HG03064 (cell line): ENCODE data around the gene MED13L.

Experiments used
- ATAC-seq: cut with Tn5 transposase; IDR thresholded peaks from one replicate; pipeline ENCODE4 v1.9.1; 2021; ENCODE audit warnings: low read depth; ENCODE audit not compliant: unreplicated experiment

The MED13L gene

DNA sequence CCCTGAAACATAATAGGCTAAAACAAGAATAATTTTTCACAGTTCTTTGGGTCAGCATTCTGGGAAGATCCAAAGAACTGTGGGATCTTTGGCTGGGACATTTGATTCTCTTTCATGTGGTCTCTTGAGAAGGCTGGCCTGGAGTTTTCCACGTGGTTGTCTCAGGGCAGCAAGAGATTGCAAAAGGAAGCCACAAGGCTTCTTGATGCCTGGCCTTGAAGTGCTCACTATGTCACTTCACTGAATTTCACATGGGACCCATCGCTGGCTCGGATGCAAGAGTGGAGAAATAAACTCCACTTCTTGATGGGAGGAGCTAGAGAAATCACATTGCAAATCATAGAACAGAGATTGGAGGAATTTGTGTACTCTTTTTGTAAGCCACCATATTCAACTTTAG is 343.4 kb downstream of the MED13L start:
- no peak for ATAC-seq

DNA sequence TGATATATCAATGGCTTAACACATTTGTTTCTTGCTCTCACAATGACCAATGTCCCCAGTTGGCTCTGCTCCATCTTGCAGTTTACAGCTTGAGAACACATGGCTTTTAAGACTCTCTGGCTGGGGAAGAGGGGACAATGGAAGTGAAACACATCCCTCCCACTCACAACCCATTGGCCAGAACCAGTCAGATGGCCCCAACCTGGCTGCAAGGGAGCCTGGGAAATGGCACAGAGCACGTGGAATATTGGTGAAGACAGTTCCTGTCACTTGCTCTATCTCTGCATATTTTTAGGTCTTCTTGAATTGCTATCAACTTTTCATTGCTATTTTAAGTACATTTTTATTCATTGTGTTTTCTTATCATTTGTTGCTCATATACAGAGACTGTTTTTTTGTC is 345.4 kb downstream of the MED13L start:
- ATAC-seq: no peak

DNA sequence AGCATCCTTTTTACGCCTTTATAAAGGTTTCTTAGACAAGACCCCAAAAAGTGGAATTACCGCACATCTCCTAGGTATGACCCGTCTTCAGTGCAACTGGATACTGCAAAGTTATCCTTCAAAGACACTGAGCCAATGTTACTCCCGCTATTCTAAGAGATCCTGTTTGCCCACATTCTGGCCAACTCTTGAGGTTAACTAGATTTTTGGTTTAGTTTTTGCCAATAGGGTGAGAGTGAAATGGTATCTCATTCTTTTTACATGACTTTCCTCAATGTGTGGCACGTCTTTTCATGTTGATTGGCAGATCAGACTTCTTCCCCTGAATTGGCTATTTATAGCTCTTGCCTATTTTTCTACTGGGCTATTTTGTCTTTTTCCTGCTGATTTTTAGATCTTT is 347.2 kb downstream of the MED13L start:
- ATAC-seq: no peak

DNA sequence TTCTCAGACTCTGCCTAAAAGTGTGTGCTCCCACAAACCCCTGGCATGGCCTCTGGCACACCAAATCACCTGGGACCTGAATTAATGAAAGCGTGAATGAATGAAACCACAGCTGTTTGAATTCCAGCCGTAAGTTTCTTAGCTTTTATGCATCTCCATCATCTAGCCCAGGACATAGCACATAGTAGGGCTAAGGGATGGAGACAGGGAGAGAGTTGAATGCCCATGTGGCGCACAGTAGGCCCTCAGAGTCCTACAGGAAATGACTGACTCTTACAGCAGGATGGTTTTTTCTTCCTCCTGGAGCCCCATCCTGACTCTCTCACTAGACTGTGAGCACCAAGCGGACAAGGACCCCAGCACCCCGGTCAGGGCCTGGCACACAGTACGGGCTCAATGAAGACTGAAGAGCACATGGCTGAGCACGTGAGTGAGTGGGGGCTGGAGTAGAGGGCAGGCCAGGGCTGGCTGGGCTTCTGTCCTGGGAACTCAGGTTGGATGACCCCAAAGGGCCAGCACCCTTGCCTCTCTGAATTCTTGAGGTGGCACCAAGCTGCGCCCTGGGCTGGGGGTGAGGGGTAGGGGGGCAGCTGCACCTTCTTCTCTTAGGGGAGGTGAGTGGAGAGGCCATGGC is 351.3 kb downstream of the MED13L start:
- no peak for ATAC-seq

DNA sequence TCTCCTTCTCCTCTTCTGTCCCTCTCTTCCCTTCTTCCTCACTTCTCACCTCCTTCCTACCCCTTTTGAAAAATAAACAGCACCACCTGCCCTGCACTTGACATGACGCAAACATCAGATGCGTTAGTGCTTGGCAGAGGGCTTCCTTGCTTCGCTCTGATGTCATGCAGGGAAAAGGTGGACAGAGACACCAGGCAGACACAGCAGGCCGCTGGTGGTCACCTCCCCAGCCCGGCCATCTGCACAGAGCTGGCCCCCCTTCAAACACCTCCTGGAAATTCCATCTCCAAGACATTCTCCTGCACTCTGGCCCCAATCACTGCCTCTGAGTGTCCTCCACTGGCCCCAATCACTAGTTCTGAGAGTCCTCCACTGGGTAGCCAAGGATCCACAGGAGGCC is 353.6 kb downstream of the MED13L start:
- no peak for ATAC-seq

DNA sequence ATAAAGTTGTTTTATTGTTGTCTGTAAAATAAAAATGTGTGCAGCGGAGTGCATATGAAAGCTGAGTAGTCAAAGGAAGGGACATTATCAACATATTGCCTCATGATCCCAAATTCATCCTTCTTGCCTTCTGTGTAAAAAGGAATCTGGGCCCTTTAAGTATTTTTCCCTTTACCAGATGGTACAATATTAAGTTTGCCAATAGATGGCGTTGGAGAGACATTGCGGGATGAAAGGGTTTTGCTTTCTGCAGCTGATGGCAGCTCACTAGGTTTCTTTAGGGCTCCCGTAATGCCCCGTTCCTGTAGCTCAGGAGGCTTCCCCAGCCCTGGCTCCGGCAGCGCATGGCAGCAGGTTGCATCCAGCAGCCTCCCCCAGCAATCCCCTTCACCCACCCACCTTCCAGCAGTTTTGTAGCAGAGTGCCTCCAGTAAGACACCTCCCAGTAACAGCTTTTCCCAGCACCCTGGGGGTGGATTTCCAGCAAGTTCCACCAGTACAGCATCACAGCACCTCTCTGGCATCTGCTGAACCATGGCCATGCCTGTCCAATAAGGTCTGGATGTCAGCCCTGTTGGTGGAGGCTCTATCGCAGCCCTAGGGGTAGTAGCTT is 354.4 kb downstream of the MED13L start:
- ATAC-seq: no peak

DNA sequence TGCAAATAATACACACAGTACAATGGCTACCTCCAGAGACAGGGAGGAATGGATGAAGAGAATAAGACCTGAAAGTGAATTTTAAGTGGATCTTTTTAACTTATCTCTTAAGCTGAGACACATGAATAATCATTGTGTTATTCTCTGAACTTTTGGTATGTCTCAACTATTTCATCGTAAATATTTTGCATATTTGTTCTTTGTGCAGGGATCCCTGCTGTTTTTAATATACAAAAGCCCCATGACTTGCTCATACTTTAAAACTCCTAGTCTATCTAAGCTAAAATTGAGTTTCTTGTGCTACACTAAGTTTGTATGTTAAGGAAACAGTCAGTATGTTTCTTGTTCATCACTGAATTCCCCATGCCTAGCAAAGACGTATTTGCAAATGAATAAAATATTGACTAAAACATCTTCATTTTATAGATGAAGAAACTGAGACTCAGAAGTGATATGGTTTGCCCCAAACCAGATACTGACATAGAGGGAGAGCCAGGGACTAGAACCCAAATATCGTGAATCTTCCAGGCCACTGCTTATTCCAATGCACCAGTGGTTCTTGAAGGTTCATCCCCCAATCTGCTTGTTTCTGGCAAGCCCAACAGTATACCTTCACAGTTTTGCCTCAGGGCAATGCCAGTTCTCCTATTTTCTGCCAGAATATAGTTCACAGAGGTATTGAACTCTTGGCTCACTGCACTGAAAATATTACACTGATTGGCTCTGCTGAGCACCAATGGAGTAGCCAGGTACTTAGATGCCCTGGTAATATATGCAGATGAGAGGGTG is 356.9 kb downstream of the MED13L start:
- no peak for ATAC-seq

DNA sequence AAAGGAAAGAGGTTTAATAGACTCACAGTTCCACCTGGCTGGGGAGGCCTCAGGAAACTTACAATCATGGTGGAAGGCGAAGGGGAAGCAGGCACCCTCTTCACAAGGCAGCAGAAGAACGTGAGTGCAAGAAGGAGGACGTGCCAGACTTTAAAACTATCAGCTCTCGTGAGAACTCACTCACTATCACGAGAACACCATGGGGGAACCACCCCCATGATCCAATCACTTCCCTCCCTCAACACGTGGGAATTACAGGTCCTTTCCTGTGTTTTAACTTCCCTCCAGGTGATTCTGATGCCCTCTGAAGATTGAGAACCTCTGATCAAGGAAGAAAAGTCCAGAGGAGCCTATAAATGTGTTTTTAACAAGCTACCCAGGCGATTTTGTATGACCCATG is 358.7 kb downstream of the MED13L start:
- ATAC-seq: no peak

DNA sequence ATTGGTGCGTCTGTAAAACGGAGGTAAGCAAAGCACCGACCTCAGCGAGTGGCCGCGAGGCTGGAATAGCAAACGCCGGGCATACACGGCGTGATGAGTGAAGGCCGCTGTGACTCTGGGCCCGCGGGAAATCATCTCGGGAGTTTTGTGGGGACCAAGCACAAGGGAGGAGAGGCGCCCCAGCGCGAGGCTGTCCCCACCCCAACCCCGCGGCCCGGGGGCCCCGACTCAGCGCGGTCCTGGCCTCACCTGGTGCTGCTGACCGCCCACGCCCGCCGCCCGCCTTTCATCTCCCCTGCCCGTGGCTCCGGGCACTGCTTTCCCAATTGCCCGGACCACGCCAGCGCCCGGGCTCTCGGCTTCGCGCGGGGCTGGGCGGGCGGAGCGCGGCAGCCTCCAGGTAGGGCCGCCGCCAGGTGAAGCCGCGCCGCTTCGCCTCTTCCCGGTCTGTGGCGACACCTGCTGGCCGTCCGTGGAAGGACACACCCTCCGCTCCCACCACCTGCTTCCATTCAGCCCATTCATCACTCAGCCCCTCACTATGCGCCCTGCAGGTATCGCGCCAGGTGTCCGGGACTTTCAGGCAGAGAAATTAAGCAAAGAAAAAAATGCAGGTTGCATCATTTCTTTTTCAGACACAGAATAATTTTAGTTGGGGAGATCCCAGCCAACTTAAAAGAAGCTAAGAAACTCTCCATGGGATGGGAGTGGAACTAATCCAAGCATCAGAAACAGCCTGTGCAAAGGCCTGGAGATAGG is 360.4 kb downstream of the MED13L start:
- no peak for ATAC-seq

DNA sequence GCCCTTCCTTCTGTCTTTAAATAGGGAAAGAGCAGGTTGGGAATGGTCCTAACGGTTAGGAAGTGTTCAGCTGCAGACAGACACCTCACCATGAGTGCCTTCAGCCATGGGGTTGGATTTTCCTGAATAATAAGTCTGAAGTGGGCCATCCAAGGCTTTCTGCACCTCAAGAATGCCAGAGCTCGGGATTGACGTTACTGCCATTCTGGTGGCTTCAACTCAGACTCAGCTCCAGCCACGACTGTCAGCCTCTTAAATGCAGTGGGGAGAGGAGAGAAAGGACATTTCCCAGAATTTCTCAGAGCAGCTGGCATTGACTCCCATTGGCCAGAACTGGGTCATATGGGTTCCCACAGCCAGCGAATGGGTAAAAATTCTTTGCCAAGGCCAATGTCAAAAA is 363.4 kb downstream of the MED13L start:
- ATAC-seq: no peak

DNA sequence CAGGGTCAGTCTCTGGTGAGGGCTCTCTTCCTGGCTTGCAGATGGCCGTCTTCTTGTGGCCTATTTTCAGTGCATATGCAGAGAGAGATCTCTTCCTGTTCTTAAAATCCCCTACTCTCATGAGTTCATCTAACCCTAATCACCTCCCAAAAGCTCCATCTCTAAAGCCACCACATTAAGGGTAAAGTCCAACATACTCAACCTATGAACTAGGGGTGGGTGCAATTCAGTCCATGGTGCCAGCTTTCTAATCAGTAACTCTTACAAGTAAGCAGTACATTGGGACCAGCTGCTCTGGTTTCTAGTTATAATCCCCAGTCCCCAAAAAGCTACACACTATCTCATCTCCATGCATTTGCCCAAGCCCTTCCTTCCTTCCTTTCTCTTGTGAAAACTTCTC is 365.1 kb downstream of the MED13L start:
- no peak for ATAC-seq

DNA sequence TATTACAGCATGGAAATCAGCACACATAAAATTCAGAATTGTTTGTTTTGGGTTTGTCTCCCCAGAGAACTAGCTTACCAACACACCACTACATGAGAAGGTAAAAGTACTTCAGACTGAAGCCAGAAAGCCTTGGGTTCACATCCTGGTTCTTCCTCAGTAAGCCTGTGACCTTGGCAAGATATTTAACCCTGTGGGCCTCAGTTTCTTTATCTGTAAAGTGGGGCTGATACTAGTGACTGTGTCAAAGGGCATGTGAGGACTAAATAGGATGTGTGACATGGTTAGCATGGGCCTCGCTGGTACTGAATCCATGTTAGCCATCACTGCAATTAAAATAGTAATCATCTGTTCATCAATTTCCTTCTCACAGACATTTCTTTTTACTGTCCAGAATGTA is 366.1 kb downstream of the MED13L start:
- no peak for ATAC-seq

DNA sequence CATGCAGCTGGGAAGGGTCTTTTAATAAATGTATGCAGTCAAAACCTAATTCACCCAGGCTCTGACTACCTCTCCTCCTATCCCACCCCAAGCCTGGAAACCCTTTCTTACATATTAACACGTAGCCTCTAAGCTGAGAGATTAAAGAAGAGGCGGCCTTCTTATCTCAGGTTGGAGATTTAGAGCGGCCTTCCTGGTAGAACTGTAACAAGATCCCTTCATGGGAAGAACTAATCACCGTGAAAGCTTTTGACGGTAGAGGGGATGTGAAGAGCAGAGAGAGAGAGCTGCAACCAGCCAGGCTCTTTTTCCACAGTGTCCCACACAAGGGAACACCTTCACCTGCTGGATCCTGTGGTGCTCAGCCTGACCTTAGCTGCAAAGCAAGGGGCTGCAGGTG is 367.4 kb downstream of the MED13L start:
- ATAC-seq: no peak
